Trophoblast cell (in vitro differentiated cells and primary cell): ENCODE measurements around the gene GTF2F2.
A peak's percentile ranks its signal among the peaks of the same experiment; 100 is the strongest.

Experiments
- DNase-seq, 2 donors: peaks; one replicate each; pipeline ENCODE4 v3.0.0-alpha.2; 2016
- H2AFZ ChIP-seq: 2 replicates; pipeline ENCODE4 v1.6.1; 2013; ENCODE audit warnings: low read length, moderate library complexity, mild to moderate bottlenecking; ENCODE audit not compliant: insufficient read depth, poor library complexity
- H2AK5ac ChIP-seq: 2 replicates; pipeline ENCODE4 v1.6.1; 2013; ENCODE audit warnings: mild to moderate bottlenecking, low read length
- H2BK120ac ChIP-seq: 2 replicates; pipeline ENCODE4 v1.6.1; 2013; ENCODE audit warnings: low read length, mild to moderate bottlenecking, moderate library complexity; ENCODE audit not compliant: insufficient read depth, poor library complexity
- H2BK12ac ChIP-seq: 2 replicates; pipeline ENCODE4 v1.6.1; 2013; ENCODE audit warnings: mild to moderate bottlenecking, low read length, moderate library complexity
- H2BK5ac ChIP-seq: 2 replicates; pipeline ENCODE4 v1.6.1; 2013; ENCODE audit warnings: low read length, low read depth, moderate library complexity, mild to moderate bottlenecking; ENCODE audit not compliant: poor library complexity
- H3K14ac ChIP-seq: 2 replicates; pipeline ENCODE4 v1.6.1; 2013; ENCODE audit warnings: mild to moderate bottlenecking, low read length
- H3K18ac ChIP-seq: 2 replicates; pipeline ENCODE4 v1.6.1; 2013; ENCODE audit warnings: mild to moderate bottlenecking, low read length
- H3K23ac ChIP-seq: 2 replicates; pipeline ENCODE4 v1.6.1; 2013; ENCODE audit warnings: low read length
- H3K27ac ChIP-seq: 2 replicates; pipeline ENCODE4 v1.5.1; 2013; ENCODE audit warnings: low read depth, mild to moderate bottlenecking, inconsistent platforms, low read length, moderate library complexity
- H3K27me3 ChIP-seq: 2 replicates; pipeline ENCODE4 v1.6.1; 2013; ENCODE audit warnings: inconsistent platforms, mild to moderate bottlenecking, low read length, moderate library complexity; ENCODE audit not compliant: insufficient read depth
- H3K36me3 ChIP-seq, 2 experiments: 1 replicate in 1 of 2; 2 replicates in 1 of 2; pipeline ENCODE4 v1.6.1; 2013; ENCODE audit warnings: low read length in 2 of 2, mild to moderate bottlenecking in 2 of 2, moderate library complexity in 1 of 2; ENCODE audit not compliant: insufficient read depth in 2 of 2, control insufficient read depth in 1 of 2
- H3K4ac ChIP-seq: 2 replicates; pipeline ENCODE4 v1.6.1; 2013; ENCODE audit warnings: low read depth, mild to moderate bottlenecking, low read length, moderate library complexity
- H3K4me1 ChIP-seq, 2 experiments: 1 replicate in 1 of 2; 2 replicates in 1 of 2; pipeline ENCODE4 v1.6.1; 2013; ENCODE audit warnings: low read length in 2 of 2, mild to moderate bottlenecking in 2 of 2, moderate library complexity in 1 of 2; ENCODE audit not compliant: insufficient read depth in 2 of 2, control insufficient read depth in 1 of 2
- H3K4me2 ChIP-seq: 2 replicates; pipeline ENCODE4 v1.6.1; 2013; ENCODE audit warnings: inconsistent platforms, mild to moderate bottlenecking, low read length, moderate library complexity
- H3K4me3 ChIP-seq: 2 replicates; pipeline ENCODE4 v1.5.1; 2013; ENCODE audit warnings: mild to moderate bottlenecking, low read depth, low read length, inconsistent platforms
- H3K79me1 ChIP-seq: one replicate; pipeline ENCODE4 v1.6.1; 2013; ENCODE audit warnings: low read length
- H3K79me2 ChIP-seq: 2 replicates; pipeline ENCODE4 v1.6.1; 2013; ENCODE audit warnings: low read length, mild to moderate bottlenecking; ENCODE audit not compliant: control insufficient read depth, insufficient read depth, poor library complexity
- H3K9ac ChIP-seq: 2 replicates; pipeline ENCODE4 v1.6.1; 2013; ENCODE audit warnings: mild to moderate bottlenecking, low read length
- H3K9me3 ChIP-seq: 2 replicates; pipeline ENCODE4 v1.6.1; 2013; ENCODE audit warnings: low read depth, mild to moderate bottlenecking, control low read depth, inconsistent platforms, low read length; ENCODE audit not compliant: insufficient read depth
- H4K12ac ChIP-seq: 2 replicates; pipeline ENCODE4 v1.6.1; 2013; ENCODE audit warnings: low read depth, mild to moderate bottlenecking, low read length, moderate library complexity
- H4K8ac ChIP-seq: 2 replicates; pipeline ENCODE4 v1.6.1; 2013; ENCODE audit warnings: low read depth, mild to moderate bottlenecking, low read length, moderate library complexity
- H4K91ac ChIP-seq: one replicate; pipeline ENCODE4 v1.6.1; 2013; ENCODE audit warnings: low read depth, mild to moderate bottlenecking, low read length, moderate library complexity
- WGBS: extraction: QIAGEN DNeasy Blood & Tissue Kit; methylation state at CpG from one replicate; pipeline ENCODE4 v1.1.7; 2013; ENCODE audit warnings: missing lambda C conversion rate; ENCODE audit not compliant: insufficient read length, insufficient coverage; ENCODE audit errors: extremely low coverage; 5-methylcytosine and 5-hydroxymethylcytosine counted together

The GTF2F2 gene

DNA sequence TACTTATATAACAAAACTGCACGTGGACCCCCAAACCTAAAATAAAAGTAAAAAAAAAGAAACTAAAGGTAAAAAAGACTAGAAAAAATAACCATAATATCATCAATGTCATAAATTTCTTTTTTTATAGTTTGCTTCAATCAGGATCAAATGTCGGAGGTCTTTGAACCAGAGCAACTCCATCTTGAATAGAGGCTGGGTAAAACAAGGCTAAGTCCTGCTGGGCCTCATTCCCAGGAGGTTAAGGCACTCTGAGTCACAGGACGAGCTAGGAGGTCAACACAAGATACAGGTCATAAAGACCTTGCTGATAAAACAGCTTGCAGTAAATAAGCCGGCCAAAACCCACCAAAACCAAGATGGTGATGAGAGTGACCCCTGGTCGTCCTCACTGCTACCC lies 196.7 kb downstream of the GTF2F2 start:
- Histone ChIP-seq H3K27ac (no peak overlapping the region), H3K79me1 (no peaks in the 10 kb centered on the region), H4K91ac (no peak overlapping the region), H2AFZ (no peak overlapping the region), H3K23ac (no peak overlapping the region), H3K79me2 (no peaks in the 10 kb centered on the region), H3K4me3 (no peak overlapping the region), H2BK5ac (no peak overlapping the region), H3K9me3 (no peaks in the 10 kb centered on the region), H4K12ac (no peak overlapping the region), H3K4ac (no peak overlapping the region), H3K9ac (no peak overlapping the region), H2AK5ac (no peak overlapping the region), H4K8ac (no peak overlapping the region), H3K18ac (no peak overlapping the region), H3K4me2 (no peak overlapping the region), H3K27me3 (no peaks in the 10 kb centered on the region), H2BK120ac (no peak overlapping the region), H2BK12ac (no peak overlapping the region), H3K36me3 (no peaks in the 10 kb centered on the region), H3K4me1 (no peaks in the 10 kb centered on the region), H3K14ac (no peak overlapping the region)
- no CpG with 5 or more reads among the region's 5 CpGs for WGBS
- DNase-seq: peak in 1 of 2 donors; percentile 0

GRCh38 chr13:45320876-45321629 lies 200.7 kb downstream of the GTF2F2 start:
- no peak overlapping the region for H3K27ac ChIP-seq
- no peaks in the 10 kb centered on the region for H3K27me3 ChIP-seq
- no CpG with 5 or more reads among the region's 4 CpGs for WGBS
- no peak overlapping the region for H4K12ac ChIP-seq
- no peak overlapping the region for H2AK5ac ChIP-seq
- no peaks in the 10 kb centered on the region for H3K79me2 ChIP-seq
- no peak overlapping the region for H3K18ac ChIP-seq
- no peak overlapping the region for H4K8ac ChIP-seq
- DNase-seq: no peak
- H3K14ac ChIP-seq: no peak overlapping the region
- no peak overlapping the region for H3K4ac ChIP-seq
- H2BK5ac ChIP-seq: no peak overlapping the region
- H3K79me1 ChIP-seq: no peaks in the 10 kb centered on the region
- no peak overlapping the region for H3K23ac ChIP-seq
- no peaks in the 10 kb centered on the region for H3K9me3 ChIP-seq
- H3K4me2 ChIP-seq: no peak overlapping the region
- H3K36me3 ChIP-seq: peaks cover 0 to 2% of the 10 kb centered on the region in 2 experiments
- H3K4me1 ChIP-seq: peaks cover 0 to 2% of the 10 kb centered on the region in 2 experiments
- no peak overlapping the region for H2BK12ac ChIP-seq
- H4K91ac ChIP-seq: no peak overlapping the region
- H3K9ac ChIP-seq: no peak overlapping the region
- no peak overlapping the region for H2AFZ ChIP-seq
- H3K4me3 ChIP-seq: no peak overlapping the region
- H2BK120ac ChIP-seq: no peak overlapping the region

DNA sequence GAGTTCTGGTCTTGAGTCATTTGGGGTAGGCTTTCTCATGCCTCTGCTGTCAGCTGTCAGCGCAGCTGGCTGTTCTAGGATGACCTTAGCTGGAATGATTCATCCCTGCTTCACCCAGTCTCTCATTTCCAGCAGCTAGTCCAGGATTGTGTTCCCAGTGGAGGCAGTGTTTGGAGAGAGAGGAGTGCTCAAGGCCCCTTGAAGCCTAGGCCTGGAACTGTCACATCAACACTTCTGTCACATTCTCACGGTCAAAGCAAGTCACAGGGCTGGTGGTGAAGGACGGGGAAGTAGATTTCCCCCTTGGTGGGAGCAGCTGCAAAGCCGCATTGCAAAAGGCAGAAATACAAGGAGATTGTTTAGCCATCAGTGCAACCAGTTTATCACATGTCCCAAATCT lies 205.5 kb downstream of the GTF2F2 start:
- Histone ChIP-seq H3K27me3 (no peaks in the 10 kb centered on the region), H3K4me2 (no peak overlapping the region)

GRCh38 chr13:45327253-45327955 lies 207.1 kb downstream of the GTF2F2 start:
- Histone ChIP-seq H3K4me1 (peaks cover 0 to 5% of the 10 kb centered on the region in 2 experiments), H3K9me3 (no peaks in the 10 kb centered on the region), H3K79me1 (no peaks in the 10 kb centered on the region), H3K9ac (no peak overlapping the region), H2AK5ac (no peak overlapping the region), H4K12ac (no peak overlapping the region), H3K18ac (no peak overlapping the region), H3K4ac (no peak overlapping the region), H3K4me3 (no peak overlapping the region), H4K8ac (no peak overlapping the region), H3K27ac (no peak overlapping the region), H3K36me3 (peaks cover 0 to 2% of the 10 kb centered on the region in 2 experiments), H2BK12ac (no peak overlapping the region), H3K4me2 (no peak overlapping the region), H2AFZ (no peak overlapping the region), H3K27me3 (no peaks in the 10 kb centered on the region), H2BK120ac (no peak overlapping the region), H3K23ac (no peak overlapping the region), H3K14ac (no peak overlapping the region), H2BK5ac (no peak overlapping the region), H4K91ac (no peak overlapping the region), H3K79me2 (no peaks in the 10 kb centered on the region)
- DNase-seq: peak; percentile 72 to 85
- no CpG with 5 or more reads among the region's 9 CpGs for WGBS

More for the DNA sequence above, 205.5 kb downstream of the GTF2F2 start:
- no peak overlapping the region for H2AK5ac ChIP-seq
- H3K79me1 ChIP-seq: no peaks in the 10 kb centered on the region
- peaks cover 0 to 2% of the 10 kb centered on the region in 2 experiments for H3K36me3 ChIP-seq
- no peak overlapping the region for H3K14ac ChIP-seq
- H3K18ac ChIP-seq: no peak overlapping the region
- H3K9me3 ChIP-seq: no peaks in the 10 kb centered on the region
- no peak overlapping the region for H2AFZ ChIP-seq
- no peak overlapping the region for H3K9ac ChIP-seq
- no peak overlapping the region for H2BK12ac ChIP-seq
- H3K4ac ChIP-seq: no peak overlapping the region
- H3K4me3 ChIP-seq: no peak overlapping the region
- H4K91ac ChIP-seq: no peak overlapping the region
- H4K8ac ChIP-seq: no peak overlapping the region
- no peak overlapping the region for H4K12ac ChIP-seq
- H2BK5ac ChIP-seq: no peak overlapping the region
- H2BK120ac ChIP-seq: no peak overlapping the region
- H3K4me1 ChIP-seq: peaks cover 0 to 2% of the 10 kb centered on the region in 2 experiments
- H3K23ac ChIP-seq: no peak overlapping the region
- no peaks in the 10 kb centered on the region for H3K79me2 ChIP-seq
- WGBS: no CpG with 5 or more reads among the region's 4 CpGs
- H3K27ac ChIP-seq: no peak overlapping the region
- peak; percentile 34 to 49 for DNase-seq
